Stimulated activated CD4-positive, alpha-beta T cell treated with anti-CD3 and anti-CD28 coated beads, Interleukin-1b, Interleukin-23, amount 100 ng/mL, for 24 hours (primary cell): Measurements from ENCODE around the gene LRMDA.
"Not testable (repeated sequence)": the region's sequence is repeated elsewhere in the genome, so short reads cannot be mapped to it uniquely, and the experiment has no call there.

Experiments used
- DNase-seq, 4 experiments: peaks; one replicate each; pipeline ENCODE4 v3.0.0-alpha.2; 2020; ENCODE audit warnings: low read depth in 4 of 4, low spot score in 1 of 4

Gene LRMDA

DNA sequence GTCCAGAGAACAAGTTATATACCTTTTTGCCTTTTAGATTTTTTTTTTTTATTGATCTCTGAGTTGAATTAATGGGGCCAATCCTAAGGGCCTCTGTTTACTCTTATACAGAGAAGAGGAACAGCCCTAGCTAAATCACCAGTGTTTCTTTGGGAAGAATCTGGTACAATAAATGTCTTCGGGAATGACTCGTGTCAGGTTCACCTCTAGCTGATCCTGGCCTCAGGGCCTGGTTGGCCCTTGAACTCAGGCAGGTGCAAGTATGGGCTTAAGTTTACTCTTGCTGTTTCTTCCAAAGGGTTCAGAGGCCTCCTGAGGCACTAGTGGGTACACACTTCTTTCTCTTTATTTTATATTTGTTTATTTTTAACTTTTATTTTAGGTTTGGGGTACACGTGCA lies 71.0 kb downstream of the LRMDA start:
- DNase-seq, result no peak

DNA sequence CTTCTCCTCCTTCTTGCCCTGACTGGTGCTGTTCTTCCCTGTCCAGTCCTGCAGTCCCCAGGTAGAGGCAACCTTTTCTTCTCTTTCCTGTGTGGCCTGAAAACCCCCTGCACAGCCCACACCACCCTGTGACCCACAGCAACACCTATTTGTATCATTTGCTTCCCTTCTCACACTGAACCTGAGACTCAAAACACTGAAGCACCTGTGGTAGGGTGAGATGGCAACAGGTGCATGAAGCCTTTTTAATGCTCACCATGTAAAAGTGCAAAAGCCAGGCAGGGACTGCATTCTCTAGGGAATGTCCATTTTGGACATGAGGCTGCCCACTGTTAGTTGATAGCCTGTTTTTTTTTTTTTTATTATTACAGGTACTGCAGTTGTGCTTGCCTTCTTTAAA lies 71.4 kb downstream of the LRMDA start:
- DNase-seq, result no peak

DNA sequence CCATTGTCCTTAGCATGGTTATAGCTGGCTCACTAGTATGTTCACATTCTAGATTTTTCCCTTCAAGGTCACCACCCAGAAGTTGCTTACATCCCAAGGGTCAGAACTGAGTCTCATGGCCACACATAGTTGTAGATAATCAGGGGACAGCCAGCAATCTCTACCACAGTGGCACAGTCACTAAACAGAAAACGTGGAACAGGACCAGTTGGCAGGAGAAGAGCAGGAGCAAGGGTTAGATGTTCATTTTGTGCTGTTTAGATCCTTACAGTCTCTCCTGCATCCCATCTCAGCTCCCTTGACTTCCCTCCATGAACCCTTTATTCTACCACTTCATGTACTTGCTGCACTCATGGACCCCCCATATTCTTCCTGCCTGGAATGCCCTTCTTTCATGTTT lies 73.9 kb downstream of the LRMDA start:
- DNase-seq, result no peak

DNA sequence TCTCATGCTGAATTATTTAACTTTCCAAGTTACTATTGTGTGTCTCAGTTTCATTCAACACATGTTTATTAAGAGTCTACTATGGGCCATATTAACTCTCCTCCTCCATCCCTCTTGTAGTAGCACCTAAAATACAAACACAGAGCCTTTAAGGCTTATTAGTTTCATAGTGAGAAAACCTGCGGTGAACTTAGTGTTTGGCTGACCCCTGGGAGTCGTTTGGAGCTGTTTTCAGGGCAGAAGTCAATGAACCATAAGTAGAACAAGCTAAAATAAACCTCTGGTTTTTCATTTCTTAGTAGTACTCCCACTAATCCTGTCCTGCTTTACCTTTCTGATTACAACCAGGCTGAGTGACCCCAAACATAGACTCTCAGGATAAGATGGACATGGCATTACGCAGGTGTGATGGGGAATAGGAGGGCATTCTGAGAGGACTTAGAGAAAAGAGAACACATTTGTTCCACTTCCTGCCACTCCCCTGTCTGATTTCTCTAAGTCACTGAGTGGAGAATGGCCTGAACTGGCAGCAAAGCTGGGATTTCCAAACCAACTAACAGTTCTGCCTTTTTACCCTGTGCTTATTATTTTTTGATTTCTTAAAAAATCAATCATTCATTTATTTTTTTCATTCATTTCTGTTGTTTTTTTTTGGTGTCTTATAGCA lies 74.5 kb downstream of the LRMDA start:
- DNase-seq, result no peak

DNA sequence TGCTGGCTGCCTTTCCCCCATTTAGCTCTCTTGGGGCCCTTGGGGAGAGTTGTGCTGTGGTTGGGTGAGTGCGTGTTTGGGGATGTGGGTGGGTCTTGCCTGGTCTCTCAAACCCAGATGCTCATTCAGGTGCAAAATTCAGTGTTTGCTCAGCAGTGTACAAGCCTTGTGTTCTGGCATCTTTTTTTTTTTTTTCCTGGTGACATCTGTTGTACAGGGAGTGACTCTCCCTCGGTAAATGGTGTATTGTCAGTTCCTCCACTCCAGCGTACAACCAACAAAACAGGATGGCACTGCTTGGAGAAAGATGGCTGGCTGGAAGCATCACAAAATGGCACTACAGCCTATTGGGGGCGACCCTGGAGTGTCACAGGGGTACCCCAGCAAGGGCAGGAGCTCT lies 75.5 kb downstream of the LRMDA start:
- DNase-seq, result no peak

DNA sequence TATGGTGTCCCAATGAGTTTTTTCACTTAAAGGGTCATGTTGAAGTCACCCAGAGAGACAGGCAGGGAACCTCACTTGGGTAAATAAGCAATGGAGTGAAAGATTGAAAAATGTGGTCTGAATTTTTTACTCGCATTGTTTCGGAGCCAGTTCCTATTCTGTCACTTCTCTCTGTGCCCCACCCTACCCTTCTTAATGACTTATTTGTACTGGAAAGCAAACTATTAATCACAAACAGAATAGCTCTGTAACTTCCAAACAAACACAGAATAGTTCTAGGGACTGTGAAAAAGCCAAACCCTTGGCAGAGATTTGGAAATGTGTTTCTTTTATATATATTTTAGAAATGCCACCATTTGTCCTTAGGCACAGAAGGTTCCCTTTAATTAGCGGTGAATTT lies 76.0 kb downstream of the LRMDA start:
- DNase-seq, result no peak

DNA sequence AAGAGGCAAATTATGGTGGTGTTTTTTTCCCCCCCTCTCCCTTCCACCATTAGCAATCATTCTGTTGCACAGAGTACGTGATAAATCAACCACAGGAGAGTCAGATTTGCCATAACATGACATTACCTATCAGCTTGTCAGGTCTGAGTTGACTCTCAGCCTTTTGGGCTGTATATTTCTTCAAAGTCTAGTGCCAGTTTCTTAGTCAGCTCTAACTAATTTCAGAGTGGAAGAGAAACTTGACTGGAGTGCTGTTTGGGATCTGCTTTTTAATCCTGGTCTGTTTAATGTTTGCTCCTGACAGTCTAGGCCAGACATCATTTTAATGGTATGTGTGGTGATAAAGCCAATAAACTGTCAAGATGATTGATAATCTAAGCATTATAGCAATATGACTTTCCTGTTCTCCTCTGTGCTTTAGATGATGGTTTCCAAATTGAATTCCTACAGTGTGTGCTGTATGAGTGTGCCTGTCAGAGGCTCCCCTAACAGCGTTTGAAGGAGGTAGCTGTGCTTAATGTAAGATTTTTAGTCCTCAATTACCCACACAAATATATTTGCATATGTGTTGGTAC lies 76.9 kb downstream of the LRMDA start:
- no peak for DNase-seq

DNA sequence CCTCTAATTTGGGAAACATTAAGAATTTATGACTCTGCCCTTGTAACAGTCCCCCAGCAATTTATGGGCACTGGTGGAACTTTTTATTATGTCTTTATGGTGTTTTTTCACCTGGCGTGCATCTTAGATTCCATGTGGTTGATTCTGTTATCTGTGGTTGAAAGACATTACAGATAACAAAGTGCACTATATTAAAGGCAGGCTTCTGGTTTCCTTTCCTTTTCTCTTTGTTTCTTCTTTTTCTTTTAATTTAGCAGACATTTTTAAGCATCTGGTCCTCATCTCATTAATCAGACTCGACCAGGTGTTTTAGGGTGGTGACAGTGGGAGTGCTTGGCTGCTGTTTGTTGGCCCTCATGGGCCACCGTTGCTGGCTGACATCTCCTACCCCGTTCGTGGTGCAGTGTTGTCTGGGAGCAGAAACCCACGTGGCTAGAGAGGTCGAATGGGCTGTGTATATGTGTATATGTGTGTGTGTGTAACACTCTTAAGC lies 77.4 kb downstream of the LRMDA start:
- DNase-seq, result no peak

DNA sequence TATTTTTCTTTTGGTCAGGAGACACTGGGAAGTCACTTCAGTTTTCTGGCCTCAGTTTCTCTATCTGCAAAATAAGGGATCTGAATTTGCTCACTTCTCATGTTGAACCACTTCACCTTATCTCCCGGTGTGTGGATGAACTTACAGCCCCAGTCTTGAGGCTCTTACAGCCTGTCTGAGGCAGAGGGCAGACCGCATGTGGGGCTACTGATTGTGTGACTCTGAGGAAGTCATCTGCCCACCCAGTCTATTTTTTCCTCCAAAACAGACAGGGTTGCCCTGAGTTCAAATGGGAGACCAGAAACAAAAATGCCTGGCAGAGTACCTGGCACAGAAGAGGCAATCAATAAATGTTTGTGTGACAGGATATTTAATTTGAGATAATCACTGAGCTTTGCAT lies 78.3 kb downstream of the LRMDA start:
- no peak for DNase-seq

DNA sequence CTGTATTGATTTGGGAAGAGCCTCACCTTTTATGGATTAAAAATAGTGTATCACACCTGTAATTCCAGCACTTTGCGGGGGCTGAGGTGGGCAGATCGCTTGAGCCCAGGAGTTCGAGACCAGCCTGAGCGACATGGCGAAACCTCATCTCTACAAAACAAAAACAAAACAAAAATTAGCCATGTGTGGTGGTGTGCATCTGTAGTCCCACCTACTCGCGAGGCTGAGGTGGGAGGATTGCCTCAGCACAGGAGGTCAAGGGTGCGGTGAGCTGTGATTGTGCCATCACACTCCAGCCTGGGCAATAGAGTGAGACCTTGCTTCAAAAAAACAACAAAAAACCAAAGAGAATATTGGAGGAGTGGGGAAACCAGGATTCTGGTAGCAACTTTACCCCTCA lies 79.6 kb downstream of the LRMDA start:
- DNase-seq, result no peak

DNA sequence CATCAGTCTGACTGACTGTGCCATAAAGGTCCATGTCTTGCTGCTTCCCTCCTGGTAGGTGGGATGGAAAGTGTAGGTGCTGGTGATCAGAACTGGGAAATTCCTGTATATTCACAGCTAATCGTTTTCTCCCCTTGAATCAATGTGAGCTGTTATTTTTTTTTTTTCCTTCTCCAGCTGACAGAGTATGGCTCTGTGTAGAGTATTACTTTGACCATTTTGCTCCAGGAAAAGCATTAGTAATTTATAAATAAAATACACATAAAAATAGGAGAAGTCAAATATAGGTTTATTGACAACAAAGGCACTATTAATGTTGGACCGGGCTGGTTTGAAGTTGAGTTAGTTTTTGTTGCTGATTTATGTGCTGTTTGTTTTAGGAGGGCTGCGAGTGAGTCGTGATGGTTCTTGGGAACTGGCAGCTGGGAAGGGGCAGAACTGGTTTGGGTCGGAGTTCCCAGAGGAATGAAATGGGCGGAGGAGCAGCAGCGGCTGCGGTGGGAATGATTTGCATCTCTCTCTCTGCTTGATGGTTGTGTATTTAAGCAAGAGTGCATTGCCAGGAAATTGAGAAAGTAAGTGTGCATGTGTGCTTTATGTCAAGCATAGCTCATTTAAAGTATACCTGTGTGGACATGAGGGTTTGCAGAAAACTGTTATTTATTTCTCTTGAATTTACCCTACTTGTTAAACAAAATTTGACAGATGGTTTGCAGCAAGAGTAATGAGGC lies 80.9 kb downstream of the LRMDA start:
- DNase-seq, result no peak

DNA sequence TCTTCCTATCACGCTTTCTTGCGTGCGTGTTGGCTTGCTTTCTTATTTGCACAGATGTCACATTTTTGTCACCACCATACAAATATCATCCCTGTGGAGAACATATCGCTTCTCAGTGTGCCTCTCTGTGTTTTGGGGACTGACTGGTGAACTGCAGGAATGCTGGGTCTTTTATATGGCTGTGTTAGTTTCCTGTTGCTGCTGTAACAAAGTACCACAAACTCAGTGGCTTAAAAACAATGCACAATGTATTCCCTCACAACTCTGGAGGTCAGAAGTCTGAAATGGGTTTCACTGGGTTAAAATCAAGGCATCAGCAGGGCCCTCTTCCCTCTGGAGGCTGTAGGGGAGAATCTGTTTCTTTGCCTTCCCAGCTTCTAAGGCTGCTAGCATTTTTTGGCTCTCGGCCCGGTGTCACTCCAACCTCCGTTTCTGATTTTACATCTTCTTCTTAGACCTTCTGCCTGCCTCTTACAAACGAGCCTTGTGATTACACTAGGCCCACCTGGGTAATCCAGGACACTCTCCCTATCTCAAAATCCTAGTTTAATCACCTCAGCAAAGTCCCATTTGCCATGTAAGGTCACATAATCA lies 82.0 kb downstream of the LRMDA start:
- DNase-seq, result no peak

DNA sequence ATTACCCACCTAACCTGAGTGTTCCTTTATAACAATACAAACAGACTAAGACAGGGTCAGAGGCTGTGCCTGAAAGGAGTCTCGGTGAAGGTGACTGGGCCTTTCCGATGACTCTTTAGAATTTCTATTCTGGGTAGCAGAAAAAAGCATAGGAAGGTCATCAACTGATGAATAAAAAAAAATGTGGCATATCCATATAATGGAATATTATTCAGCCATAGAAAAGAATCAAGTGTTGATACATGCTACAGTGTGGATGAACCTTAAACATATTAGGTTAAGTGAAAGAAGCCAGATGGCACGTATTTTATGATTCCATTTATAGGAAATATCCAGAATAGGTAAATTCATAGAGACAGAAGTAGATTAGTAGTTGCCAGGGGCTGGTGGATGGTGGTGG lies 83.4 kb downstream of the LRMDA start:
- no peak for DNase-seq

DNA sequence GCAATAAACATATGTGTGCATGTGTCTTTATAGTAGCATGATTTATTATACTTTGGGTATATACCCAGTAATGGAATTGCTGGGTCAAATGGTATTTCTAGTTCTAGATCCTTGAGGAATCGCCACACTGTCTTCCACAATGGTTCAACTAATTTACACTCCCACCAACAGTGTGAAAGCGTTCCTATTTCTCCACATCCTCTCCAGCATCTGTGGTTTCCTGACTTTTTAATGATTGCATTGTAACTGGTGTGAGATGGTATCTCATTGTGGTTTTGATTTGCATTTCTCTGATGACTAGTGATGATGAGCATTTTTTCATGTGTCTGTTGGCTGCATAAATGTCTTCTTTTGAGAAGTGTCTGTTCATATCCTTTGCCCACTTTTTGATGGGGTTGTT lies 84.7 kb downstream of the LRMDA start:
- DNase-seq, result not testable (repeated sequence)

DNA sequence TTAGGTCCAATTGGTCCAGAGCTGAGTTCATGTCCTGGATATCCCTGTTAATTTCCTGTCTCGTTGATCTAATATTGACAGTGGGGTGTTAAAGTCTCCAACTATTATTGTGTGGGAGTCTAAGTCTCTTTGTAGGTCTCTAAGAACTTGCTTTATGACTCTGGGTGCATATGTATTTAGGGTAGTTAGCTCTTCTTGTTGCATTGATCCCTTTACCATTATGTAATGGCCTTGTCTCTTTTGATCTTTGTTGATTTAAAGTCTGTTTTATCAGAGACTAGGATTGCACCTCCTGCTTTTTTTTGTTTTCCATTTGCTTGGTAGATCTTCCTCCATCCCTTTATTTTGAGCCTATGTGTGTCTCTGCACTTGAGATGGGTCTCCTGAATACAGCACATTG lies 87.8 kb downstream of the LRMDA start:
- DNase-seq, result not testable (repeated sequence)

DNA sequence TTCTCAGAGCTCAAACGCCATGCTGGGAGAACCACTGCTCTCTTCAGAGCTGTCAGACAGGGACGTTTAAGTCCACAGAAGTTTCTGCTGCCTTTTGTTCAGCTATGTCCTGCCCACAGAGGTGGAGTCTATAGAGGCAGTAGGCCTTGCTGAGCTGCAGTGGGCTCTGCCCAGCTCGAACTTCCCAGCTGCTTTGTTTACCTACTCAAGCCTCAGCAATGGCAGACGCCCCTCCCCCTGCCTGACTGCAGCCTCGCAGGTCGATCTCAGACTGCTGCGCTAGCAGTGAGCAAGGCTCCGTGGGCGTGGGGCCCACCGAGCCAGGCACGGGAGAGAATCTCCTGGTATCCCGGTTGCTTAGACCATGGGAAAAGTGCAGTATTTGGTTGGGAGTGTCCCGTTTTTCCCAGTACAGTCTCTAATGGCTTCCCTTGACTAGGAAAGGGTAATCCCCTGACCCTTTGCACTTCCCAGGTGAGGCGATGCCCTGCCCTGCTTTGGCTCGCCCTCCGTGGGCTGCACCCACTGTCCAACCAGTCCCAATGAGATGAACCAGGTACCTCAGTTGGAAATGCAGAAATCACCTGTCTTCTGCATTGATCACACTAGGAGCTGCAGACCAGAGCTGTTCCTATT lies 89.9 kb downstream of the LRMDA start:
- DNase-seq, result not testable (repeated sequence)

DNA sequence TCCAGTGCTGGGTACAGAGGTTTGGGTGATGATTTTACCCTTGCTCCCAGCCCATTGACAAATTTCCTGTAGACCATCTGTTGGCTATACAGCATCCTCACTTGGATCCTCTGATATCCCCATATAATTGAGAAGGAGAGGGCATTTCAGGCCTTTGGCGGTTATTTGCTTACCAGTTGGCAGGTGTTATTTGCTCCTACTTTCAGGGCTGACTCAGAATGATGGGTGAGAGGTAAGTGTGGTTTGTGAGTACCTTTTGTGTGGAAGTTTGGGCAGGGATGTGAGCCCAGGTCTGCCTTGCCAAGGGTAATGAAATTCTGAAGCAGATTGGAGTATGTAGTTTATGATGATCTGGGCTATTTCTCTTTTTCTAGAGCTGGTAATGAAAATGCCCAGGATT lies 93.6 kb downstream of the LRMDA start:
- DNase-seq, result no peak

DNA sequence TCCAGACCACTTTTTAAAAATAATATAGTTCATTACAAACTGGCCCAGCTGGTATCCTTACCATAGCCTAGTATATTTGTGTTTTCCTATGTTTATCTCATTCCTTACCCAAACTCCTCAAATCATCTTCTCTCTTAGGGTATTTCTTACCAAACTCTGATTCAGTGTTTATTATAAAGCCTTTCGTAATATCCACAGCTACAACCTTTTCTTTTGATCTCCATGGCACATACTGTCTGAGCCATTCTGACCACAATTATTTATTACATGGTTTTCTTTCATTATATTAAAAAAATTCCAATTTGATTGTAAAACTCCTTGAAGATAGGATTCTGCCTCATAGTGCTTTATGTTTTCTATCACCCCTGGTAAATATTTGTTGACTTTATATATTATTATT lies 94.2 kb downstream of the LRMDA start:
- no peak for DNase-seq

DNA sequence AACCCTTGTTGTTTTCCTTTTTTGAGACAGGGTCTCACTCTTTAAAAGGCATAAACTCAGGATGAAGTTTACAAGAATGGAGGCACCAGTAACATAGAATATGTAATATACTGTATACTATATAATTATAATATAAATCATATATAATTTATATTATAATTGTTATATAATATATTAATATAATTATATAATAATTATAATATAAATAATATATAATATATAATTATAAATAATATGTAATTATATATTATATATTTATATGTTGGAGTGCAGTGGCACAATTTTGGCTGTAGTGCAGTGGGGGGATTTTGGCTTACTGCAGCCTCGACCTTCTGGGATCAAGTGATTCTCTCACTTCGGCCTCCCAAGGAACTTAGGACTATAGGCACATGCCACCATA lies 96.1 kb downstream of the LRMDA start:
- DNase-seq, result no peak

DNA sequence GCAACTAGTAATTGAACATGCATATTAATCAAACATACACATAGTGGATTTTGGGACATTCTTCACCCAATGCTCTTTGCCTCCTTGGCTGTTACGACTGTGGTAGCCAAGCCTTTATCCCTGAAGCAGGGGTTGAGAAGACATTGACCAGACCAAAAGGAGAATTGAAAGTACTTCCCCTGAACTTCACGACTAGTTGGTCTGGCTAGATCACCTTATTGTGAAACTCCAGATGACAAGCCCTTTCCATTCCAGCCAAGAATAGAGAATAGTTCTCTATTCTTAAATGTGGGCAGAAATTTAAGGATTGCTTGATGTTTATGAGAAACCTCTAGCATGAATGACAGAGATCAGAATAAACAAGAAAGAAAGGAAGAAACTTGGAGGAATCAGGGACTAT lies 97.0 kb downstream of the LRMDA start:
- no peak for DNase-seq

DNA sequence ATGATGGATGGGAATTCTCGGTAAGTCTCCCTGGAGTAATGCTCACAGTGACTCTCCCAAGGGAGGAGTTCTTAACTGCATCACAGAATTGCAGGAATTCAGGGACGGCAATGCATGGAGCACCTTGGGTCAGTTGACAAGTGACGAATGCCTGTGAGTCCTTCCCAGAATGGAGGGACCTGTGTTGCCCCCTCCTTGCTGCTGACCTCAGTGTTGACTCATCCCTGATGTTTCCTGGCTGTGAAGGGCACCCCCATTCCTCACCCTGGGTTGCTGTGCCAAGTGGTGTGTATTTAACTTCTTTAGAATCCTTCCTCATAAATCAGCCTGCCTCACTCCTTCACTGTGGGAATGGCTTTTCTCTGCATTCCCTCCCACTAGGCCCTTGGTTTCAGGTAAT lies 98.9 kb downstream of the LRMDA start:
- DNase-seq, result no peak

DNA sequence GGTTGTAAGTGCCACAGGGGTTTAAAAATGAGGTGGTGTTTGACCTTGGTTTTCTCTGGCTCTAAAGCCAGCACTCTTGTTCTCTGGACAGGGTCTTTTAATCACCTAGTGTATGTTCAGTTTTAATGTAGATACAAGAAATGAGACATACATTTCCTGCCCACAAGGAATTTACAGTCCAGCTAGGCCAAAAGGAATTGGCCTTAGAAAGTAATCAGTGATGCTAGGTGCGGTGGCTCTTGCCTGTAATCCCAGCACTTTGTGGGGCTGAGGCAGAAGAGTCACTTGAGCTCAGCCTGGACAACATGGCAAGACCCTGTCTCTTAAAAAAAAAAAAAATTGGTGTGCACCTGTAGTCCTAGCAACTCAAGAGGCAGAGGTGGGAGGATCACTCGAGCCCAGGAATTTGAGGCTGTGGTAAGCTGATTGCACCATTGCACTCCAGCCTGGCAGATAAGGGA lies 100.2 kb downstream of the LRMDA start:
- DNase-seq, result no peak
